DMS114 treated with DMSO at 0.1 percent for 48 hours (cell line): Measurements from ENCODE around the gene CAND2.

ENCODE experiments used
- DNase-seq: peaks from one replicate; lab custom pipeline; 2025; ENCODE audit not compliant: unreplicated experiment; lab: John Stamatoyannopoulos, UW

CAND2 gene

GRCh38 chr3:12799525-12800440 lies 3.3 kb downstream of the CAND2 start:
- DNase-seq, result peak; percentile 13

- DNase-seq, result no peak
These were observed 6.9 kb downstream of the CAND2 start for GRCh38 chr3:12803371-12803770.

GRCh38 chr3:12807066-12807465 lies 10.6 kb downstream of the CAND2 start:
- DNase-seq, result no peak

- no peak for DNase-seq
These were observed 11.3 kb downstream of the CAND2 start for GRCh38 chr3:12807601-12808359.

GRCh38 chr3:12808587-12808986 lies 12.1 kb downstream of the CAND2 start:
- DNase-seq, result no peak

- DNase-seq, result no peak
These were observed 12.5 kb downstream of the CAND2 start for GRCh38 chr3:12809001-12809400.

GRCh38 chr3:12809435-12809834 lies 13.0 kb downstream of the CAND2 start:
- DNase-seq, result no peak

- DNase-seq, result peak; percentile 79
These were observed 13.7 kb downstream of the CAND2 start for GRCh38 chr3:12810013-12810780.

- DNase-seq, result no peak
These were observed 14.5 kb downstream of the CAND2 start for GRCh38 chr3:12810961-12811360.

GRCh38 chr3:12812812-12813211 lies 16.3 kb downstream of the CAND2 start:
- DNase-seq, result no peak

GRCh38 chr3:12813967-12814366 lies 17.5 kb downstream of the CAND2 start:
- DNase-seq, result no peak

GRCh38 chr3:12815078-12815477 lies 18.6 kb downstream of the CAND2 start:
- DNase-seq, result no peak

GRCh38 chr3:12815719-12816118 lies 19.2 kb downstream of the CAND2 start:
- no peak for DNase-seq

GRCh38 chr3:12816521-12817342 lies 20.3 kb downstream of the CAND2 start:
- no peak for DNase-seq

- no peak for DNase-seq
These were observed 20.8 kb downstream of the CAND2 start for GRCh38 chr3:12817343-12817710.

- DNase-seq, result no peak
These were observed 21.8 kb downstream of the CAND2 start for GRCh38 chr3:12818273-12818672.

GRCh38 chr3:12818773-12819172 lies 22.3 kb downstream of the CAND2 start:
- DNase-seq, result no peak

GRCh38 chr3:12822725-12823373 lies 26.4 kb downstream of the CAND2 start:
- DNase-seq, result peak; percentile 17

GRCh38 chr3:12824299-12824698 lies 27.8 kb downstream of the CAND2 start:
- DNase-seq, result no peak

GRCh38 chr3:12825156-12825555 lies 28.7 kb downstream of the CAND2 start:
- DNase-seq, result no peak
